GM18867 (cell line): ENCODE results near the gene SOX8.

ENCODE experiments used
- ATAC-seq: cut with Tn5 transposase; IDR thresholded peaks from one replicate; pipeline ENCODE4 v1.9.1; 2021; ENCODE audit warnings: mild to moderate bottlenecking, moderate library complexity; ENCODE audit not compliant: unreplicated experiment

Gene SOX8

DNA sequence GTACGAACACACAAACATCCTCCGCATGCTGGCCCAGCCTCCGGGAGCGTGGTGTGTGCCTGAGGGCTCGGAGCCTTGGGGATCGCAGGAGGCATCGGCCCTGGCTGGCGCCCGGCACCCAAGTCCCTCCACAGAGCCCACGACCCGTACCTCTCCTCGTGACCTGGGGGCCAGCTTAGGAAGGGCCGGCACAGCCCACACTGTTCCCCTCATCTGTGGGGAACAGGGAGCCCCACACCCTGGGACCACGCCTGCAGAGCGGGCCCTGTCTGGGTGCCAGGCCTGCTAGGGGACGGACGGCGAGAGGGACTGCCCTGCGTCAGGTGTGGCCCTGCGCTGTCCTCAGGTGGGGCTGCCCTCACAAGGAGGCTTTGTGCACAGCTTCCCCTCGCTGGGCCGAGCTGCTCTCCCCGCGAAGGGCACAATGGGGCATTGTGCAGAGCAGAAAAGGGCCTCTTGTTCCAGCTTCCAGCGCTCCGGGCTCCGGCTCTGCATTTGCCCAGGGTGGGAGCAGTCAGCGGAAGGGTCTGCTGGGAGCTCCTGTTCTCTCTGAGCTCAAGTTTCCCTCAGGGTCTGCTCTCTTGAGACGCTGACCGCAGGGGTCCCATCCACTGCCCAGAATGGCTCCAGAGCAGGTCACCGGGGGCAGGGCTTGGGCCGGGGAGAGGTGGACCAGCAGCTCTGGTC lies 9.1 kb upstream of the SOX8 start:
- ATAC-seq = no peak

DNA sequence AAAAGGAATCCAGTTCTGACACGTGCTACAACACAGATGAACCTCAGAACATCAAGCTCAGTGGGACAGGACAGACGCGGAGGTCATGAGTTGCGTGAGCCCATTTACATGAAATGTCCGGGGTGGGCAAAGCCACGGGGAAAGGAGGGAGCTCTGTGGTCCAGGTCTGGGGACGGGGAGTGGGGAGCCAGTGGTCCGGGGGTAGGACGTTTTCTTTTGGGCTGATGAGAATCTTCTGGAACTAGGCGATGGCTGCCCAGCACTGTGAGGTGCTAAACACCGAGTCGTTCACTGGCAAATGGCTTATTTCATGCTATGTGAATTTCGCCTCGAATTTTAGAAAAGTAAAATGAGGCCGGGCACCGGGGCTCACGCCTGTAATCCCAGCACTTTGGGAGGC lies 8.2 kb upstream of the SOX8 start:
- ATAC-seq = no peak

DNA sequence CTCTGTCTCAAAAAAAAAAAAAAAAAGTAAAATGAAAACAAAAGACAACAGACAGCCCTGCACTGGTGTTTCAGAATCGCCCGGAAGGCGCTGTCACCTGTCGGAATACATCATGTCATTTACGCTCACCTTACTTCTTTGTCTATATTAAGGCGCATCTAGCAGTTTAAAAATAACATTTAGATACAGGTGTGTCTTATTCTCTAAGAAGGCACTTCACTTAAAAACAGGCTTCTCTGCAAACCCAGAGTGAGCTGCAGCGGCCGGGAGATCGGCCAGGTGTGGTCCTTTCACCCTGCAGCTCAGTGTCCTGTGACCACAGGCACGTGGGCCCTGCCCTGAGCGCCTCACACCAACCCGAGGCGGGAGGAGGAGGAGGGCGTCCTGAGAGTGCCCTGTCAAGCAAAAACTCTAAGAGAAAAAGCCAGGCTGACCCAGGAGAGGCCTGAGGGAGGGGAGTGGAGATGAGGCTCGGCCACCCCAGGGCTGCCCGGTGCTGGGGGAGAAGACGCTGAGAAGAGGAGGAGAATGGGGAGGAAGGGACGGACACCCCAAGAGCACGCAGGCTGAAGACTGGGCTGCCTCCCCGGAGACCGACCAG lies 7.5 kb upstream of the SOX8 start:
- no peak for ATAC-seq

GRCh38 chr16:974611-975261 lies 6.8 kb upstream of the SOX8 start:
- ATAC-seq = no peak

DNA sequence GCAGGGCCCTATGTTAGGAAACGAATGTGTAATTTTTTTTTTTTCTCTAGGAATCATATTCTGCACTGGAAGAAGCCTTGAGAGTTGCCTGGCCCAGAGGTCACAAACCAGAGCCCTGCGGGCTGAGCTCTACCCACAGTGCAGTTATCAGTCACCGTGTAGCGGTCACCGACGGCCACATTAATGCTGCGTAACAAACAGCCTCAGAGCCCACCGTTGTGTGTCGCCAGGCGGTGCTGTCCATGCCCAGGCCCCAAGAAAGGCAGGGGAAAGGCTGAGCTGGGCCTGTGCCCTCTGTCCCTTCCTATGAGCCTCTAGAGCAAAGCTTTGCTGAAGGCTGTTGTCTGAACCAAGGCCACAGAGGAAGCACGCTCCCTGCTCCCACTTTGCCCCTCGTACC lies 6.3 kb upstream of the SOX8 start:
- ATAC-seq = no peak

DNA sequence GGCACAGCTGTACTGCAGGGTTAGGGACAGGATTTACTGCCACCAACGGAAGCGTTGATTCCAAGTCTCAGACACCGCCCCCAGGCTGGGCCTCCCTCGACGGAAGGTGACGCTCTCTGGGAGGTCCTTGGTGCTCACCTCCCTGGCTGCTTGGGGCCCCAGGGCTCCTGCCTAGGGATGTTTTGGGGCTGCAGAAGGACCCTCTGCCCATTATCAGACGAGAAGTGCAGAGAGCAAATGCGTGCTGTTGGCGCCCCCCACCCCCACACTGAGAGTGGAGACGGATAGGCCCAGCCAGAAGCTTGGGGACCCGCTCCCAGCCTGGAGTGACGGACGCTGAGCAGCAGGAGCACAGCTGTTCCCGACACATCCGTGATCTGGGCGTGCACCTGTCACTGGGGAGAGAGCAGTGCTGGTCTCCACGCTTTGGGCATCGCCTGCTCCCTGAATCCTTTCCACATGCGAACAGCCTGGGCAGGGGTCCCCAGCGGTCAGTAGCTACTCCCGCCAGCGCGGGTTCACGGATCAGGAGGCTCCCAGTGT lies 5.1 kb upstream of the SOX8 start:
- no peak for ATAC-seq

DNA sequence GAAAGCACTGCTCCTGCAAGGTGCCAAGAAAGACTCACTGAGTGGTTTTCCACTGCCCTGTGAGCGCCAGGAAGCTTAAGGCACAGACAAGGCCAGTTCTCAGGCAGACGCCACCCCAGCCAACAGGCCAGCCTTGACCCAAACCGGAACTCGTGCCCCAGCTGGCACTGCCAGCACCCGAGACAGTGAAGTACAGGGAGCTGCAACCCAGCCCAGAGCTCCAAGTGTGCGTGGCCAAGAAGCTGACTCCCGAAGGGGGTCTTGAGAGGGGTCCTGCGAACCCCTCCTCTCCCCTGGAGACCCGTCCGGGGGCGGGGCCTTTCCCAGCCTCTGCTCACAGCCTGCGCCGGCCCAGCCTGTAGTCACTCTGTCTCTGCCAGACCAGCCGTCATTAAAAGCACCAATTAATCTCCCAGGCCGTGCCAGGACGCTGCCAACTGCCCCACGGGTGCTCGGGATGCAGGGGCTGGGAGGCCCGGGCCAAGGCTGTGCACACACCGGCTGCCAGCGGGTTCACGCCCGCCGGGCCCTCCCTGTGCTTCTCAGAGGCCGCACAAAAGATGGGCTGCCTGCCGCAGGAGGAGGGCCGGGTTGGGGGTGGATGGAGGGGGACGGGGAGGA lies 4.4 kb upstream of the SOX8 start:
- ATAC-seq = no peak

GRCh38 chr16:977896-978295 lies 3.7 kb upstream of the SOX8 start:
- no peak for ATAC-seq

- ATAC-seq = no peak
Measured at GRCh38 chr16:978403-978802, 3.2 kb upstream of the SOX8 start.

DNA sequence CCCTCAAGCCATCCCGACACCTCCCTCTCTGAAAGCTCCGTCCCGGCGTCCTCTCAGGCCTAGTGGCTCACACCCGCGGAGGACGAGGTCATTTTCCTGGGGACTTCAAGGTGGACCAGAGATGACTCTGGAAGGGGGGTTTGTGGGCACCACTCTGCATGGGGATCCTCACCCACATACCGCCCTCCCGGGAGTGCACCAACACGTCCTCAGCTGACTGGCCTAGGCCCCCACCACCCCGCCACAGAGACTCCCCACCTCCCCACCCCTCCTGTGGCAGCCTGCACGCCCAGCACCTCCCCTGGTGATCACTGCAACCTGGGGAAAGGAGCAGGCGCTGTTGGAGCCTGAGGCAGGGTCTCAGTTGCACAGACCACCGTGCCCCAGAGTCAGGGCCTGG lies 2.4 kb upstream of the SOX8 start:
- ATAC-seq = no peak

- ATAC-seq = no peak
Measured at GRCh38 chr16:979859-980594, 1.5 kb upstream of the SOX8 start.

- ATAC-seq = no peak
Measured at GRCh38 chr16:980595-980854, 1.0 kb upstream of the SOX8 start.

- no peak for ATAC-seq
Measured at GRCh38 chr16:982145-983043, 824 bp downstream of the SOX8 start.

DNA sequence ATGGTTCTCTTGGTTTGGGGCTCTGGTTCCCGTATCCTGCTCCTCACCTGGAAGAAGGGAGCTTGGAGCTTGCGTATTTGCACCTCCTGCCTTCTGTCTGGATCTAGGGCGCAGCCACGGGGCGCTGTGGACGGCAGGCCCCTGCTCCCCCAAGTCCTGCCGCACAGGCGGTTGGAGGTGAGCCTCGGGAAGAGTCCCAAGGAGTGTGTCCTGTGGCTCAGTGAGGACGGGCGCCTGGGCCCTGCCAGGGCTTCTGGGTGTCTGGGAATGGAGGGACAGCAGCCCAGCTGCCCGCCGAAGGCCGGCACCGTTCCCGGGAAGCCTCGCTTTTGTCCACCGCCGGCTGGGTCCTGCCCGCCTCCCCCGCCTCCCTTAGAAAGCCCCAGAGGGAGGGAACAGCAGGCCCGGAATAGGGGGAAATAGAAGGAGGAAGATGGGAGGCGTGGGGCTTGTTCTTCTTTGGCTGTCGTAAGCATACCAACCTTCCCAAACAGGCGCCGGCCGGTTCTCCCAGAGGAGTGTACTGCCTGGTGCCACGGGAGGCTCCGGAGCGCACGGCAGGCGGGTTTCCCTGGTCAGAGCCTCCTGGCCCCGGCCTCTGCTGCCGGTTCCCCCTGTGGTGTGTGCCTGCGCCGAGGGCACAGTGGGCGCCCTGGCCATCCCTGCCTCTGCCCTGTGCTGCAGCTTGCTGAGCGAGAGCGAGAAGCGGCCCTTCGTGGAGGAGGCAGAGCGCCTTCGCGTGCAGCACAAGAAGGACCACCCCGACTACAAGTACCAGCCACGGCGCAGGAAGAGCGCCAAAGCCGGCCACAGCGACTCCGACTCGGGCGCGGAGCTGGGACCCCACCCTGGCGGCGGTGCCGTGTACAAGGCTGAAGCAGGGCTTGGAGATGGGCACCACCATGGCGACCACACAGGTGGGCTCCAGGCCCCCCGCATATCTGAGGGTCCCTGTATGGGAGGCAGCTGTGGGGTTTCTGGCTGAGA lies 1.8 kb downstream of the SOX8 start:
- no peak for ATAC-seq

DNA sequence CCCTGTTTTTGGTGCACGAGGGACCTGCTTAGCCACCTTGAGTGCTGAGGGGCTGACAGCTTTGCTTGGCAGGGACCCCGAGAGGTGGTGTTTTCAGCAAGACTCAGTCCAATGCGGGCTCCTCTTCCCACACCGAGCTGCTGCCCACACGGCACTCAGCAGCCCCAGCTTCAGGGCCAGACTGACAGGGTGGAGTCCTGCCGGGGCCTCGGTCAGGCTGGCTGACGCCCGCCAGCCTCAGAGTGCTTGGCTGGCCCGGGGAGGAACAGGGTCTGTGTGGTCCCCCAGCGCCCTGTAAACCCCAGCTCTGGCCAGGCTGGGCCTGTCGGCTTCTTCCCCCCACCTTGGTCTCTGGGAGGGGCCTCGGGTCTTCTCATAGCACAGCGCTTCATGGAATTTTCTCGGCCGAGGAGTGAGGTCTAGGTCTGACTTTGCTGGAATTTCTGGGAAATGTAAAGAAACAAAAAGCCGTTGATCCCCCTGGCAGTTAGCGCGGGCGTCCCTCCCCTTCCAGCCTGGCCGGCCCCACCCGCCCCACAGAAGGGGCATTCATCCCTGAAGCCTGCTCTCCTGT lies 2.6 kb downstream of the SOX8 start:
- no peak for ATAC-seq

- ATAC-seq = no peak
Measured at GRCh38 chr16:984736-985636, 3.4 kb downstream of the SOX8 start.

DNA sequence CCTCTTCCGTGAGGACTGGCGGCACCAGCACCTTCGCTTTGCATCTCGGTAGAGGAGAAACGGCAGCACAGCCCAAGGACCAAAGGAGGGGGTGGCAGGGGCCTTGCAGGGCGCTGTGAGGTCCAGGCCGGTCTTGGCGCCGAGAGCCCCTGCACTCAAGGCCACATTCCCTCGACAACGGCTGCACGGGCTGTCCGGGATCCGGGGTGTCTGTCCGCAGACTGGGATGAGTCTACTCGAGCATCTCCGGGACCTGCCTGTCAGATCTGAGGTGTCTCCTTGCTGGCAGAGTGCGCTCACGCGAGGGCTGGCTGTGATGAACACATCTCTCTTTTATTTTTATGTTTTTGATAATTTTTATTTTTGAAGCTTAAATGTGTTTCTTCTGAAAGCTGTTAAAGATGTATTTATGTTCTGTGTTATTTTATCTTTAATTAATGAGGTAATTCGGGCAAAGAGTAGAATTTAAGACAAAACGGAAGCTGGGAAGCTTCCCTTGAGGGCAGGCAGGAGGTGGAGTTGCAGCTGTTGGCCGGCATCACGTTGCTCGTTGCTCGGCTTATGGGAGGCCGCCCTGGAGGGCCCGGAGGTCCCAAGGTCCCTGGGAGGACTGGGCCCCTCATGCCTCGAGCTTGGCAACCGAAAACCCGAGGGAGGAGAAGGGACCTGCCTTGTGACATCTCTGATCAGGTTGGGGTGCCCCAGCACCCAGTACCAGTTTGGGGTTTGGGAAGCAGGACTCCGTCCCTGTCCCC lies 4.3 kb downstream of the SOX8 start:
- ATAC-seq = no peak
